Activated CD4-positive, alpha-beta T cell treated with anti-CD3 and anti-CD28 coated beads for 48 hours (primary cell): Measurements from ENCODE around the gene LRRN3.

Source experiments
- DNase-seq: peaks from one replicate; pipeline ENCODE4 v3.0.0-alpha.2; 2020

The LRRN3 gene

GRCh38 chr7:111108000-111108399, 17.1 kb downstream of the LRRN3 start:
- DNase-seq = no peak

GRCh38 chr7:111108496-111108895, 17.6 kb downstream of the LRRN3 start:
- DNase-seq = no peak

GRCh38 chr7:111112439-111112838, 21.5 kb downstream of the LRRN3 start:
- DNase-seq = no peak

- DNase-seq = no peak
Observed at GRCh38 chr7:111113263-111114017, 22.5 kb downstream of the LRRN3 start.

- no peak for DNase-seq
Observed at GRCh38 chr7:111115966-111116365, 25.0 kb downstream of the LRRN3 start.

- DNase-seq = no peak
Observed at GRCh38 chr7:111126987-111127386, 36.1 kb downstream of the LRRN3 start.

- DNase-seq = no peak
Observed at GRCh38 chr7:111129435-111129834, 38.5 kb downstream of the LRRN3 start.

GRCh38 chr7:111132833-111133232, 41.9 kb downstream of the LRRN3 start:
- no peak for DNase-seq

GRCh38 chr7:111137296-111138192, 46.6 kb downstream of the LRRN3 start:
- peak; percentile 59 for DNase-seq

- peak; percentile 77 for DNase-seq
Observed at GRCh38 chr7:111138193-111138569, 47.3 kb downstream of the LRRN3 start.

GRCh38 chr7:111138586-111138985, 47.7 kb downstream of the LRRN3 start:
- DNase-seq = no peak

- no peak for DNase-seq
Observed at GRCh38 chr7:111140091-111140865, 49.4 kb downstream of the LRRN3 start.

GRCh38 chr7:111145472-111145871, 54.5 kb downstream of the LRRN3 start:
- DNase-seq = no peak

- DNase-seq = no peak
Observed at GRCh38 chr7:111146136-111146535, 55.2 kb downstream of the LRRN3 start.

GRCh38 chr7:111147708-111148533, 57.0 kb downstream of the LRRN3 start:
- no peak for DNase-seq

- no peak for DNase-seq
Observed at GRCh38 chr7:111150709-111151108, 59.8 kb downstream of the LRRN3 start.

GRCh38 chr7:111159426-111159825, 68.5 kb downstream of the LRRN3 start:
- no peak for DNase-seq

GRCh38 chr7:111160297-111160696, 69.4 kb downstream of the LRRN3 start:
- no peak for DNase-seq

GRCh38 chr7:111162692-111163091, 71.8 kb downstream of the LRRN3 start:
- no peak for DNase-seq

GRCh38 chr7:111164442-111164841, 73.5 kb downstream of the LRRN3 start:
- no peak for DNase-seq

GRCh38 chr7:111168182-111168581, 77.3 kb downstream of the LRRN3 start:
- no peak for DNase-seq

GRCh38 chr7:111172564-111173257, 81.8 kb downstream of the LRRN3 start:
- DNase-seq = no peak
